Activated gamma-delta T cell (primary cell): ENCODE data around the gene SRI.
"Not testable (repeated sequence)": the region's sequence is repeated elsewhere in the genome, so short reads cannot be mapped to it uniquely, and the experiment has no call there.

Experiments used
- DNase-seq: peaks from one replicate; lab custom pipeline; 2025; lab: John Stamatoyannopoulos, UW
- total RNA-seq, 2 donors: gene quantifications; one replicate each; lab custom pipeline; 2026; lab: John Stamatoyannopoulos, UW

SRI gene, protein sequence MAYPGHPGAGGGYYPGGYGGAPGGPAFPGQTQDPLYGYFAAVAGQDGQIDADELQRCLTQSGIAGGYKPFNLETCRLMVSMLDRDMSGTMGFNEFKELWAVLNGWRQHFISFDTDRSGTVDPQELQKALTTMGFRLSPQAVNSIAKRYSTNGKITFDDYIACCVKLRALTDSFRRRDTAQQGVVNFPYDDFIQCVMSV
- 51.3 to 53.9 reads per million in 2 donors for total RNA-seq

GRCh38 chr7:88219781-88220747 is at the start of gene SRI:
Gene SRI (minus strand): TSS chr7:88220038. CDS start chr7:88220026, 12 bp downstream.
- peak; percentile 88 for DNase-seq

DNA sequence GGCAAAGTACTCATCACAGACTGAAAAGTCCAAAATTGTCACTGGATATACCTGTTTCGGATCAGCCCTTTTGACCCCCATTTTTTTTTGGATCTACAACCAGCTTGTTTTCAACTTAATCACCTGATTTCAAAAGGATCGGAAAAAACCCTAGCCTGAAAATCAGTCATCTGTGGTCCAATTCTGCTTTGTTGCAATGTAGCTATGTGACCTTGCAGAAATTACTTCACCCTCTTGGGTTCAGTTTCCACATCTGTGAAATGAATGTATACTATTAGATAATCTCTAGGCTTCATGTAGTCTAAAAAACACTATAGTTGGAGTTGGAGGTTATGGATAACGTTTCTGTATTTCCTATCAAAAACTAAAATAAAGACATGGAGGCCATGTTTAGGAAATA is 49.7 kb upstream of the SRI start:
- no peak for DNase-seq

GRCh38 chr7:88268858-88269257 is 49.0 kb upstream of the SRI start:
- no peak for DNase-seq

GRCh38 chr7:88268051-88268450 is 48.2 kb upstream of the SRI start:
- DNase-seq, result no peak

DNA sequence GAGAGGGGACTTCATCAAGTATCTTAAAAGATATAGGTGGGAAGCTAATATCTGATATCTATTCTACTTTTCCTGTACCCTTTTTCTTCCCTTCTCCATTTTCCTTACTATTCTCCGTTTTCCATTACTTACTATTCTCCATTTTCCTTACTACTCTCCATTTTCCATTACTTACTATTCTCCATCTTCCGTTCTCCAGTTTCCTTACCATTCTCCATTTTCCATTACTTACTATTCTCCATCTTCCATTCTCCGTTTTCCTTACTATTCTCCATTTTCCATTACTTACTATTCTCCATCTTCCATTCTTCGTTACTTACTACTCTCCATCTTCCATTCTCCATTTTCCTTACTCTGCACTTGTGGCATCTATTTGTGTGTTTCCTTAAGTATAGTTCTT is 47.6 kb upstream of the SRI start:
- DNase-seq, result no peak

DNA sequence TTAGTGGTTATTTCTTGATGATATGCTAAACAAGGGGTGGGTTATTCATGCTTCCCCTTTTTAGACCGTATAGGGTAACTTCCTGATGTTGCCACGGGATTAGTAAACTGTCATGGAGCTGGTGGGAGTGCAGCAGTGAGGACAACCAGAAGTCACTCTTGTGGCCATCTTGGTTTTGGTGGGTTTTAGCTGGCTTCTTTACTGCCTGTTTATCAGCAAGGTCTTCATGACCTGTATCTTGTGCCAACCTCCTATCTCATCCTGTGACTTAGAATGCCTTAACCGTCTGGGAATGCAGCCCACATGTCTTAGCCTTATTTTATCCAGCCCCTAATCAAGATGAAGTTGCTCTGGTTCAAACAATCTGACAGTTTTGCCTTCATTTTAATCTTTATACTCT is 45.1 kb upstream of the SRI start:
- DNase-seq, result not testable (repeated sequence)

- DNase-seq, result no peak
Observed at GRCh38 chr7:88262562-88262961, 42.7 kb upstream of the SRI start.

DNA sequence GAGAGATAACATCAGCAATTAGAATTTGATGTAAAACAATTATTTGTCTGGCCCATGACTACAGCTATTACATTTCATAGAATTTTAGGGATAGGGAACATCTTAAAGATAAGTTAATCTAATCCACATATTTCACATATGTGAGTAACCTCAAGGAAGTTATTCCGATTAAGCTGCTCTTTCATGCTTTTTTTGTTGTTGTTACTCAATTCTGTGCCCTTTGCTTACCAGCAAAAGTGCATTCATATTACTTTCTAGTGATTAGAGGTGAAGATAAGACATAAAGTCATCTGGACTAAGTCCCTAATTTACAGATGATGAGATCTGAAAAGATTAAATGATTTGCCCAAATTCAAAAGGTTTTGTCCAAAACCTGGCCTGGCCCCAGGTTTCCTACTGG is 40.9 kb upstream of the SRI start:
- DNase-seq, result no peak

DNA sequence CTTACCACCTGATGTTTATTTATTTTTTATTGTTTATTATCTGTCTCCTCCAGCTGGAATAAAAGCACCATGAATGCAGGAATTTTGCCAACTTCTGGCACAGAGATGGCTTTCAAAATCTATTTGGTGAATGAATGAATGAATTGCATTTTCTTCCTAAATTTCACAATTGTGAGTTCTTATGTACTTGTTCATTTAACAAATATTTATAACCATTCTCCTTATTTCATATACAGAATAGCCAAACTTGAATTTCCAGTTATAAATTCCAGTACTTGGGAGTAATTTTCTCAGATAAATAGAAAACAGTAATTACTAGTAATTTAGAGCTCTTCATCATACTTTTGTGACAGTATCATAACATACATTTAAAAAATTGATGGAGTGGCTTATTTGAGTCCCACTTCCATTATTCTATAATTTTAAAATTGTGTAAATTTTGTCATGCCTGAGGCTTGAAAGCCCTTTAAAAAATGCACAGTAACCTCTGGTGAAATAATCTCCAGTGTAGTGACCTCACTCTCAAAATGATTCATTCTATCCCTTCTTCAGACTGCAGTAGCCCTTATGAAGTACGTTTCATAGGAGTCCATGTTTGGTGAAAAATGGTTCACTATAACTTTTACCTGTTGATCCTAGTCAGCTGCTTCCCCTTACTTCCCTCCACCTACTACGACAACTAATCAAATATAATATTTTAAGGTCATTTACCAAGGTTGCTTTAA is 40.0 kb upstream of the SRI start:
- no peak for DNase-seq

- DNase-seq, result not testable (repeated sequence)
Observed at GRCh38 chr7:88258296-88258695, 38.5 kb upstream of the SRI start.

GRCh38 chr7:88256906-88257305 is 37.1 kb upstream of the SRI start:
- no peak for DNase-seq

- DNase-seq, result no peak
Observed at GRCh38 chr7:88254721-88255424, 35.0 kb upstream of the SRI start.

- DNase-seq, result no peak
Observed at GRCh38 chr7:88253640-88254039, 33.8 kb upstream of the SRI start.

DNA sequence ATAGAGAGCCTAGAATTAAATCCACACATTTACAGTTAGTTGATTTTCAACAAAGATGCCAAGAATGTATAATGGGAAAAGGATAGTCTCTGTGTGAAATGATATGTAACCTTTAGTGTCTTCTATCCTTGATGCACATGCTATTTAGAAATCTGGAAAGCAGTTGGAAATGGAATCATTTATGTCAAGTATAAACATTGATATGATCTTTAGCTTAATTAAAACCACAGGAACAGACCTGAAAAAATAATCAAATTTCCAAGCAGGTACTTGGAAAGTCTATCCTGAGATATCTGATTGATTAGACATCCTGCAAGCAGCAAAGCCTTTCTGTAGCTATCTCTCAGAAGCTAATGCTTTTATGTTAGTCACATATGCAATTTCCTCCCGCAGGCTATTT is 24.4 kb upstream of the SRI start:
- no peak for DNase-seq

DNA sequence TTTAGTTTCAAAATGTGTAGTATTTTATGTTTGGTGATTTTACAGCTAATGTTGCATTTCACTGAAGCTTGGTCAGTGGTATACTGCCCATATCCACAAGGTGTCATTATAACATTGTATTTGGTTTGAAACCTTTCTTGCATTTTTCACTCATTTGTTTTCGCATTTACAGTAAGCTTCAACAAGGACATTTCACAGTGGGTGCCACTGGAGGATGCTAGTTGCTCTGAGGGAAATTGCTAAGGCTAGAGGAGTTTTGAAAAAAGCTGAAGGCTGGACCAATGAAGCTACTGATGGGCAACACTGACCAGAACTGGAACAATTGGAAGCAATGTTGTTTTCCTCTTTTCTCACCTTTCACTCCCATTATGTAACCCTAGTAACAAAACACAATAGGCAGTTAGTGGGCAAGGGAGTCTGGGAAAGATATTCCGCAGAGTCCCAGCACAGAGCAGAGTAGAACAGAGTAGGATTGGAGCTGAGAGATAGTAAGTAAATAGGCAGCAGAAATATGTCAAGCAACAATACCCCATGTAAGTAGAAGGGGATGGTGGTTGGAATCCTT is 23.6 kb upstream of the SRI start:
- no peak for DNase-seq

GRCh38 chr7:88239852-88240251 is 20.0 kb upstream of the SRI start:
- DNase-seq, result no peak

- no peak for DNase-seq
Observed at GRCh38 chr7:88233828-88234227, 14.0 kb upstream of the SRI start.

DNA sequence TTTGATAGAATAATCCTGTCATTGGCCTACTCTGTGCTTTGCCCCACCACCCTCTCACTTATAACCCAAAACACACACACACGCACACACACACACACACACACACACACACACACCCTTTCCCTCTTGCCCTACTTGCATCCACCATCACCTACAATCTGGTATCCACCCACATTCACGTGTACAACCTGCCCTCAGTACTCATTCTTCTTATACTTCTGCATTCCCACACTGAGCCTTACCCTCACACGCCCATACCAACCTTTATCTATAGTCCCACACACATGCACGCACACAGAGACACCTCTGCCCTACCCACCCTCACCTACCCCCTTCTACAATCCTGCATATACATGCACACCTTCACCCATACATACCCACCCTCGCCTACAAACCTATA is 10.8 kb upstream of the SRI start:
- DNase-seq, result no peak

GRCh38 chr7:88229302-88229995 is 9.6 kb upstream of the SRI start:
- DNase-seq, result no peak

GRCh38 chr7:88226886-88227516 is 7.2 kb upstream of the SRI start:
- no peak for DNase-seq
